ACC112 (cell line): ENCODE measurements around the gene GRIN3A.
"Not testable (repeated sequence)": the region's sequence is repeated elsewhere in the genome, so short reads cannot be mapped to it uniquely, and the experiment has no call there.

ENCODE experiments used
- H2AFZ ChIP-seq: fragments of 200-600 bp; sonication (generic); one replicate; pipeline ENCODE4 v1.6.0; 2017; ENCODE audit warnings: antibody characterized with exemption, low read length; ENCODE audit not compliant: unreplicated experiment
- H3K27ac ChIP-seq: fragments of 200-600 bp; sonication (generic); 2 replicates; pipeline ENCODE4 v1.5.1; 2014; ENCODE audit warnings: low read depth, mild to moderate bottlenecking, antibody characterized with exemption, low read length, moderate library complexity
- H3K27me3 ChIP-seq: fragments of 200-600 bp; sonication (generic); 2 replicates; pipeline ENCODE4 v1.6.1; 2014; ENCODE audit warnings: mild to moderate bottlenecking, antibody characterized with exemption, low read length, moderate library complexity, mixed read lengths; ENCODE audit not compliant: insufficient read depth
- H3K36me3 ChIP-seq: fragments of 200-600 bp; sonication (generic); 2 replicates; pipeline ENCODE4 v1.6.1; 2016; ENCODE audit warnings: mild to moderate bottlenecking, antibody characterized with exemption, low read length, moderate library complexity, mixed read lengths; ENCODE audit not compliant: insufficient read depth
- H3K4me1 ChIP-seq: fragments of 200-600 bp; sonication (generic); one replicate; pipeline ENCODE4 v1.6.1; 2016; ENCODE audit warnings: low read length, mixed read lengths; ENCODE audit not compliant: insufficient read depth, unreplicated experiment, control insufficient read depth
- H3K4me3 ChIP-seq: fragments of 200-600 bp; sonication (generic); 2 replicates; pipeline ENCODE4 v1.5.1; 2014; ENCODE audit warnings: mild to moderate bottlenecking, low read depth, low read length
- H3K79me2 ChIP-seq: fragments of 200-600 bp; sonication (generic); one replicate; pipeline ENCODE4 v1.6.0; 2016; ENCODE audit warnings: low read length; ENCODE audit not compliant: control insufficient read depth, unreplicated experiment, insufficient read depth

The GRIN3A gene

GRCh38 chr9:101601904-101602765, 136.3 kb downstream of the GRIN3A start:
- Histone ChIP-seq H3K79me2 (no peaks in the 10 kb centered on the region), H3K36me3 (no peaks in the 10 kb centered on the region), H3K27ac (no peak overlapping the region), H2AFZ (no peak overlapping the region), H3K4me3 (no peak overlapping the region), H3K27me3 (peaks cover 84% of the 10 kb centered on the region), H3K4me1 (no peaks in the 10 kb centered on the region)

DNA sequence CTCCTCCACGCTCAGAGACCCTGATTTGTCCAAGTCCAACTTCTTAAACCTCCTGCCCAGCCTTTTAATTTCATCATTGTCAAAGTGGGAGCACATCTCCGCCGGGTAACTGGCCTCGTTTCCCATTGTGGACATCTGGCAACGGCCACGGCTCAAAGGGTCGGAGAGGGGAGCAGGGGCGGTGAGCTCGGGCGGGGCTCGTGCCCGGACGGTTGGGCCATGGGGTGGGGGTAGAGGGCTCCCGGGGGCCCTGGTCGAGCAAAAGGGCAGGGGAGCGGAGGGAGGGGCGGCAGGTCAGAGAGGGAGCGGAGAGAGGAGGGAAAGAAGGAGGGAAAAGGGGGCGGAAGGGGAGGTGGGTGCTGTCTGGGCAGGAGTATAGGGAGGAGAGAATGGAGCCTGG, 143.7 kb downstream of the GRIN3A start, which contains the start of gene PPP3R2:
TSS of gene PPP3R2 (minus strand) at position 174 of the 400 bp plus-strand sequence. CDS start at position 126, 48 bp downstream.
- no peak within 1 kb of the TSS for H2AFZ ChIP-seq
- H3K36me3 ChIP-seq = no peaks in the 10 kb centered on the region
- no peak within 1 kb of the TSS for H3K4me3 ChIP-seq
- H3K27me3 ChIP-seq = peaks cover 70% of the 10 kb centered on the region
- no peaks in the 10 kb centered on the region for H3K4me1 ChIP-seq
- no peaks in the 10 kb centered on the region for H3K79me2 ChIP-seq
- H3K27ac ChIP-seq = no peak within 1 kb of the TSS

- Histone ChIP-seq H3K27me3 (peaks cover 56% of the 10 kb centered on the region), H3K4me3 (no peak overlapping the region), H3K36me3 (no peaks in the 10 kb centered on the region), H3K27ac (no peak overlapping the region), H3K79me2 (no peaks in the 10 kb centered on the region), H2AFZ (no peak overlapping the region), H3K4me1 (no peaks in the 10 kb centered on the region)
Measured at GRCh38 chr9:101593345-101593744, 145.1 kb downstream of the GRIN3A start.

DNA sequence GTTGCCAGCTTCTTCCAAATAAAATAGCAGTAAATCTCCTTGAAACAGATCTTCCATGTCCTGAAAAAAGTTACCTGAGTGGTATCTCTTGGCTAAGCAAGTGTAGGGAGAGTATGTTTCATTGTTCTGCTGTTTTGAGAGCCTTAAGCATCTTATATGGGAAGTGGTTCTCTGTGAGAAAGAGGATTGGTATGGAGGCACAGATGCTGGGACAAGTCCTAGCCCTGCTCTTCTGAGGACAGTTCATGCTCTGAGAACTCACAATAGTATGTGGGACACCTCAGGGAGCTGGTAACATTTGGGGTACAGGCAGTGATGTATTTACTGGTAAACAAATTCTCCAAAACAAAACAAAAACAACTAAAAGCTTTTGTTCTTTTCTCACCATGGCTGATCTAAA, 145.7 kb downstream of the GRIN3A start:
- no peak overlapping the region for H3K4me3 ChIP-seq
- H3K36me3 ChIP-seq = no peaks in the 10 kb centered on the region
- peaks cover 55% of the 10 kb centered on the region for H3K27me3 ChIP-seq
- no peak overlapping the region for H2AFZ ChIP-seq
- no peak overlapping the region for H3K27ac ChIP-seq
- H3K4me1 ChIP-seq = no peaks in the 10 kb centered on the region
- no peaks in the 10 kb centered on the region for H3K79me2 ChIP-seq

DNA sequence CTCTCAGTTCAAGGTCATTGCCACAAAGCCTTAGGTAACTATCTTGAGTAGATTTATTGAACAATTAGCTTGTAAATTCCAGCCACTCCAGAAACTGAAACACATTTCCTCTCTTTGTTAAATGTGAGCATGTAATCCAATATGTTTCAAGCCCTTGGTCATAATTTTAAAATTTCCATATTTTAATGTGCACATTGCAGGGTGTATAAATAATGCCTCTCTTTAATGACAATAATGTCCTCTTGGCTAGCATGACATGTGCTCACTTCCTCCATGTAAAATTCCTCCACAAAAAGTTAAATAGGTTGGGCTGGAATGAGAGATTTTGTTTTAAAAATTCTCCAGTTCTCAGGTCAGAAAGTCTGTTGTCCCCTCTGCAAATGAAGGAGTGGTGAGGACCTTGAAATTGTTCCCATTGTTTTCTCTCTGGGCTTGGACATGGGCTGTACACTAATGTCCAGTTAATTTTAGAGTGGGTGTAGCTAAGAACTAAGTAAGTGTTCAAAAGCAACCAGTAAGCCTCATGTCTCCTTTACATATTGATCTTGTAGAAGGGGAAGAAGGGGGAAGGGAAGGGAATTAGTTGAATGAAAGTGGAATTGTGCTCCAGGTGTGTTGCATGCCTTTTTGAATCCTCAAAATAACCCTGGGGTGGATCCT, 146.5 kb downstream of the GRIN3A start:
- no peaks in the 10 kb centered on the region for H3K36me3 ChIP-seq
- H2AFZ ChIP-seq = no peak overlapping the region
- no peak overlapping the region for H3K4me3 ChIP-seq
- H3K27me3 ChIP-seq = peaks cover 49% of the 10 kb centered on the region
- H3K4me1 ChIP-seq = no peaks in the 10 kb centered on the region
- H3K79me2 ChIP-seq = no peaks in the 10 kb centered on the region
- H3K27ac ChIP-seq = no peak overlapping the region

GRCh38 chr9:101590901-101591300, 147.5 kb downstream of the GRIN3A start:
- H3K27me3 ChIP-seq = peaks cover 39% of the 10 kb centered on the region
- H3K4me1 ChIP-seq = no peaks in the 10 kb centered on the region
- no peaks in the 10 kb centered on the region for H3K79me2 ChIP-seq

DNA sequence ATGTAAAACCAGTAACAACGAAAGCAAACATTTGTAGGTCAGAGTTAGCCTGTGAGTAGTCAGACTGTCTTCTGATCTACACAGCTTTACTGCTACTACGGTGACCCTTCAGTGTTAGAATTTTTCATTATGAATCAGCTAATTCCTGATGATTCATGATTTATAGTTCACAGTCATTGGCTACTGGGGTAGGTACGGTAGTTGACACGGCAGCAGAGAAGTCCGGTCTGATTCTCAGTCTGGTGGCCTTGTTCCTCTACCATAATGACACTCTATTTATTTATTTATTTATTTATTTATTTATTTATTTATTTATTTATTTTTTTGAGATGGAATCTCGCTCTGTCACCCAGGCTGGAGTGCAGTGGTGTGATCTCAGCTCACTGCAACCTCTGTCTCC, 148.4 kb downstream of the GRIN3A start:
- H3K27ac ChIP-seq, H3K4me1 ChIP-seq, H2AFZ ChIP-seq, H3K4me3 ChIP-seq, H3K79me2 ChIP-seq, H3K36me3 ChIP-seq: not testable (repeated sequence)
- H3K27me3 ChIP-seq = peaks cover 37% of the 10 kb centered on the region

More at GRCh38 chr9:101590901-101591300, 147.5 kb downstream of the GRIN3A start:
- Histone ChIP-seq H3K27ac (no peak overlapping the region), H3K4me3 (no peak overlapping the region), H3K36me3 (no peaks in the 10 kb centered on the region), H2AFZ (no peak overlapping the region)

GRCh38 chr9:101587332-101588043, 151.0 kb downstream of the GRIN3A start:
- no peaks in the 10 kb centered on the region for H3K4me1 ChIP-seq
- H3K27me3 ChIP-seq = peaks cover 24% of the 10 kb centered on the region
- H3K4me3 ChIP-seq = no peak overlapping the region
- no peak overlapping the region for H2AFZ ChIP-seq
- no peaks in the 10 kb centered on the region for H3K79me2 ChIP-seq
- H3K36me3 ChIP-seq = no peaks in the 10 kb centered on the region
- H3K27ac ChIP-seq = no peak overlapping the region

DNA sequence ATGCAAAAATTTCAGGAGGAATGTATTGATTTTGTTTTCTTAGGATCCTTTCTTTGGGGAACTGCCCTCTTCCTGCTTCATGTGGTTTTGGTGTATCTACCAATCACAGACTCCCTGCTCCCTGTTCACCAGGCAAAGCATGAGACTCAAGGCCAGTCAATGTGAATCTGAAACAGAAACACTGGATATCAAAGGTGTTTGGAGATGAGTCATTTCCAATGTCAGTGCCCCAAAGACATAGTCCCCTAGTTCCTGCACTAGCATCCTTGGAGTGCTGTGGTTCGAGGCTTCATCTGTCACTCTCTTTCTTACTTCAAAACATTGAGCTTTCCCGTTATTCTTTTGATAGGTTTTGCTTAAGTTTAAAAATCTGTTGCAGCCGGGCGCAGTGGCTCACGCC, 151.8 kb downstream of the GRIN3A start:
- Histone ChIP-seq H3K4me1 (no peaks in the 10 kb centered on the region), H3K27ac (no peak overlapping the region), H3K36me3 (no peaks in the 10 kb centered on the region), H3K79me2 (no peaks in the 10 kb centered on the region), H2AFZ (no peak overlapping the region), H3K4me3 (no peak overlapping the region), H3K27me3 (peaks cover 16% of the 10 kb centered on the region)

GRCh38 chr9:101585740-101586139, 152.7 kb downstream of the GRIN3A start:
- Histone ChIP-seq H2AFZ (no peak overlapping the region), H3K27ac (no peak overlapping the region), H3K27me3 (peaks cover 7% of the 10 kb centered on the region; the same call in 1 of the 2 replicates)

More at GRCh38 chr9:101585740-101586139, 152.7 kb downstream of the GRIN3A start:
- Histone ChIP-seq H3K4me3 (no peak overlapping the region), H3K79me2 (no peaks in the 10 kb centered on the region), H3K36me3 (no peaks in the 10 kb centered on the region), H3K4me1 (no peaks in the 10 kb centered on the region)
